Measurements from ENCODE around the gene LARP1. TPM values are rescaled to one million over a fixed set of nuclear protein-coding genes. Genes with fewer than 3 reads are reported as not detected.

The LARP1 gene
- total and polyA plus RNA-seq, 9 of the 15 experiments (the other 6 are each of a cell fraction or from before 2014, with no cell fraction given) = 22.6 to 300 (median 92.0) TPM

GRCh38 chr5:154858297-154858971 is 103.3 kb downstream of the LARP1 start, which contains the start of gene CNOT8 (continued):
- TF ChIP-seq POLR2A (conservative IDR thresholded peaks at IDR 0.05) (peak; percentile 95), JUN (IDR thresholded peaks at IDR 0.05; ENCODE audit: borderline replicate concordance, low read depth, low read length) (no peak), JUN (CRISPR knock-in tag; IDR thresholded peaks at IDR 0.05; ENCODE audit: borderline replicate concordance) (no peak), ZNF174 (CRISPR knock-in tag; IDR thresholded peaks at IDR 0.05) (no peak), ZNF785 (CRISPR knock-in tag; IDR thresholded peaks at IDR 0.05) (no peak), MCM7 (IDR thresholded peaks at IDR 0.05) (no peak), MGA (IDR thresholded peaks at IDR 0.05) (no peak), DDX20 (tag; IDR thresholded peaks at IDR 0.05; ENCODE audit: low read depth) (no peak), ZBTB12 (CRISPR knock-in tag; IDR thresholded peaks at IDR 0.05) (no peak), ZNF436 (CRISPR knock-in tag; IDR thresholded peaks at IDR 0.05) (no peak), CBX3 (IDR thresholded peaks at IDR 0.05; ENCODE audit: borderline replicate concordance in 1 of 2, low read length in 2 of 2) (no peak), NFE2 (IDR thresholded peaks at IDR 0.05; ENCODE audit: low read depth) (no peak), C11orf30 (IDR thresholded peaks at IDR 0.05; ENCODE audit: low read depth) (peak; percentile 65), TEAD4 (IDR thresholded peaks at IDR 0.05; ENCODE audit: low read length) (no peak), TEAD4 (CRISPR knock-in tag; IDR thresholded peaks at IDR 0.05; ENCODE audit: borderline replicate concordance) (no peak), BCL6 (CRISPR knock-in tag; IDR thresholded peaks at IDR 0.05) (no peak), RBM22 (IDR thresholded peaks at IDR 0.05; ENCODE audit: low read depth, low read length, poor library complexity, severe bottlenecking) (no peak), ZSCAN29 (IDR thresholded peaks at IDR 0.05) (no peak), FOXK1 (CRISPR knock-in tag; IDR thresholded peaks at IDR 0.05; ENCODE audit: borderline replicate concordance) (no peak)
